HG03108 (cell line): ENCODE measurements around the gene KRT86.
"Not testable (repeated sequence)": the region's sequence is repeated elsewhere in the genome, so short reads cannot be mapped to it uniquely, and the experiment has no call there.

Experiments used
- ATAC-seq: cut with Tn5 transposase; IDR thresholded peaks from one replicate; pipeline ENCODE4 v1.9.1; 2021; ENCODE audit warnings: moderate library complexity; ENCODE audit not compliant: unreplicated experiment

Gene KRT86

DNA sequence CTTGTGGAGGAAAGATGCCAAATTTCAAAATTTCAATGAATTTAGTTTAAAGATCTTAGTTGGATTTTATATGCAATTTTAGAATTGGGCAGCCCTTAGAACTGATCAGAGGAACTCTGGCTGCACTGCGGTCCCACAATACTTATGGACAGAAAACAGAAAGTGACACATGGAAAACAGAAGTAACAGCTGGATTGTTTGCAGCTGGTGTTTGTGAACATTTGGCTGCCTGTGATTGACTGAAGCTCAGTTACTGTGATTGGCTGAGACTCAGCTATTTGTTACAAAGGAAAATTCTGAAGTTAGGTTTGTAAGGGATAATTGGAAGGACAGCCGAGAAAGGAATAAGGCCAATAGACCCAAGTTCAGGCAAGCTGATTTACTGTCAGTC is 10.0 kb upstream of the KRT86 start:
- no peak for ATAC-seq

- ATAC-seq = no peak
Measured at GRCh38 chr12:52266514-52266913, 7.9 kb upstream of the KRT86 start.

GRCh38 chr12:52267266-52267665 is 7.2 kb upstream of the KRT86 start:
- no peak for ATAC-seq

DNA sequence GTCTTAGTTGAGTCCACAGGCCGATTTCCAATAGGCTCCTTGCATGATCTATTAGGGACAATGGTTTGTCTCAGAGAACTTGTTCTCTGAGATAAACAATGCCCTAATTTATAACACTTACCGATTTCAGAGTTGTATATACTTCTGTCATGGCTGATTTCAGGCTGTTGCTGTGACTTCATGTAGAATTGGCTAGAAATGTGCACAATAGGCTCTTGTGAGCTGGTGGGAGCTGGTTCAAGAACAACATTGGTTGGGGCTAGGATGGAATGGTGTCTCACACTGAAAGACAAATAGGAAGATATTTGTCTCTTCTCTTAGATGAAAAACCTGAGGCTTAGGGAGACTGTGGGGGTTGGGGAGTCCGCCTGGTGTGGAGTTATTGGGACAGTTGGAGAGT is 6.7 kb upstream of the KRT86 start:
- ATAC-seq = no peak

DNA sequence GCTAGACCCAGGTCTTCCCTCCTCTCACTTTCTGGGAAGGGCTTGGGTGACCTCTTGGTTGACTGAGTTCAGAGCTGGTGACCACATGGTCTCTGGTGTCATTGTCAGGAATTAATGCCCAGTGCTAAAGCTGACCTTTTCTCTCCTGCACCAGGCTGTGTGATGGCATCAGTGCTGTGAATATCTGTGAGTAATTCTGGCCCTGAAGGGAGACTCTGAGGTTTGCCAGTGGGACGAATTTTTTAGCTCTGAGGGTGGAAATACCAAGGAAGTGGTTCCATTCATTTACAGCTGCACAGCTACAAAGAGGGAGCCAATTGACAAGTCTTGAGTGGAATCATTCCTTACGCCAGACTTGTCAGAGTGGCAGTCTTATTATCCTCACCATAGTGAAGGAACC is 6.2 kb upstream of the KRT86 start:
- no peak for ATAC-seq

DNA sequence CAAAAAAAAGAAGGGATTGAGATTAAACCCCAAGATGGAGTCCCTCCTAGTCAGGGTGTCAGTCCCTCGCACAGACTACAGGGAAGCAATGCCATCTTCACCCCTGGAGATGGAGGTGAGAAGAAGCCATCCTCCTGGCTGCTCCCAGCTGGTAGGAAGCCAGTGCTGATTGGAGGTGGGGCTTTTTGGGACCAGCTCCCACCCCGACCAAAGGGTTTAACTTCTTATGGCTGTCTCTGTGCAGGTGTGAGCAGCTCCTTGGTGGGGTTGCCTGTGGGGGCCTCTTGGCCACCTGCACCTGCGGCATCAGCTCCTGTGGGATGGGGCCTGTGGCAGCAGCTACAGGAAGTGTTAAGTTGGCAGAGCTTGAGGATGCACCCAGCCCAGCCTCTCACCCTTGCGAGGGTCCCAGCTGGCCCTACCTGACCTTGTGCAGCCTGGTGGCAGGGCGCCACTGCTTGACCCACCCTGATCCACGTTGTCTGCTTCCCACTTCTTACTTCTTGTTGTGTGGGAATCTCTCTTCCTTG is 3.8 kb upstream of the KRT86 start:
- ATAC-seq = no peak

GRCh38 chr12:52271158-52271557 is 3.3 kb upstream of the KRT86 start:
- no peak for ATAC-seq

DNA sequence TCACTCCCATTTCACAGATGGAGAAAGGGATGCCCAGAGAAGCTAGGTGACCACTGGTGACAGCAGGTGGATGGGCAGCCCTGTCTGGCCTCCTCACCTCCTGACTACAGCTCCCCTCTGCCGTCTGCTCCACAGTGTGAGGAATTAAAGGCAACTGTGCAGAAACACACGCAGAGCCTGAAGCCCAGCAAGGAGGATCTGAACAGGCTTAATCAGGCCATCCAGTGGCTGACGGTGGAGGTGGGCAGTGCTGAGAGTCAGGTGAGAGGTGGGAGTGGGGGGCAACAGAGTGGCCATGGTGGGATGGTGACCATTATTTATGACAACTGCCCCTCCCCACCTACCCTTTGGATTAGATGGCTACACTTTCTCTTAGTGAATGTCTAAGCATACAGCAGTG is 1.2 kb downstream of the KRT86 start:
- no peak for ATAC-seq

GRCh38 chr12:52277486-52278245 is 3.2 kb downstream of the KRT86 start:
- ATAC-seq = no peak

- ATAC-seq = no peak
Measured at GRCh38 chr12:52278575-52279421, 4.4 kb downstream of the KRT86 start.

- ATAC-seq = no peak
Measured at GRCh38 chr12:52279422-52280318, 5.2 kb downstream of the KRT86 start.

DNA sequence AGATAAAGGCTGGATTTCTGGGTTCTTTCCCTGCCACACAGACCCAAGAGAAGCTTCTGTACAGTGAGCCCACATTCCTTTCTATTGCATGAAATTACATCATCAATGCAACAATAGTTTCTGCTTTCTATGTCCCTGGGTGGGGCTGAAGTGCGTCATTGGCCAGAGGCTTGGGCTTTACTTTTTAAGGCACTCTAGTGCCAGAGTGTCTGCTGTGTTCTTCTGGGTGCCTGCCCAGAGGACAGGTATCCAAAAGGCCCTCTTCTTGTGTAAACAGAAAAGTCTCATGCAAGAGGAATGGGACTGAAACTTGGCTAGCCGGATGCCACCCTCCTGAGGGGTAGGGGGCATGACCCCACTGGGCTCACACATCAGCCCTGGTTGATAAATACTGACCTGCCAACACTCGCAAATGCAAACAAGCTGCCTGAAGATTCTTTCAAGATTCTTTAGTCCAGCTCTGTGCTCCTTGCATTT is 5.9 kb downstream of the KRT86 start:
- no peak for ATAC-seq

- ATAC-seq = no peak
Measured at GRCh38 chr12:52280796-52281560, 6.5 kb downstream of the KRT86 start.

DNA sequence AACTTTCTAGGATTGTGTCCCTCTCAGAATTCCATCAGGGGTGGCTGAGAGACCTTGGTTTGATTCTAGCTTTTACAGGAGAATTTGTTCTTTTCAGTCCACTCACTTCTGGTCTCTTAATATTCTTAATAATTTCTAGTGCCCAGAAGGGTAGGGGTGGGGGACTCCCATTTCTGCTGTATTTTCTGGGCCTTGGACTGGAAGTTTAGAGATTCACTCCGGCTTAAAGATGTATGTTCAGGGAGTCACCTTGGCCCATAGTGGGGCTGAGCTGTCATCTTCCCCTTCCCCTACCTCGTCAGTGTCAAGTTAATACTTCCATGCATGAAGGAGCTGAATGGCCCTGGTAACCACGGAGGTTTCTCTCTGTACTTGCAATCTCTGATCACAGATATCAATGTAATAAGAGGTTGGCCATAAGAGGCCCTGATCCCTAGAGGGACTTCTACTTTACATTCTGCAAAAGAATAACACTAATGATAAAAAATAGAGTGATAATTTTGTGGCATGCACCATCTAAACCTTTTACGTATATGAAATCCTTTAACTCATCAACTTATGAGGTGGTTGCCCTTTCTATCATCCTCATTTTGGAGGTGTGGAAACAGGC is 10.2 kb downstream of the KRT86 start:
- no peak for ATAC-seq

- ATAC-seq = no peak
Measured at GRCh38 chr12:52285172-52285745, 10.8 kb downstream of the KRT86 start.

DNA sequence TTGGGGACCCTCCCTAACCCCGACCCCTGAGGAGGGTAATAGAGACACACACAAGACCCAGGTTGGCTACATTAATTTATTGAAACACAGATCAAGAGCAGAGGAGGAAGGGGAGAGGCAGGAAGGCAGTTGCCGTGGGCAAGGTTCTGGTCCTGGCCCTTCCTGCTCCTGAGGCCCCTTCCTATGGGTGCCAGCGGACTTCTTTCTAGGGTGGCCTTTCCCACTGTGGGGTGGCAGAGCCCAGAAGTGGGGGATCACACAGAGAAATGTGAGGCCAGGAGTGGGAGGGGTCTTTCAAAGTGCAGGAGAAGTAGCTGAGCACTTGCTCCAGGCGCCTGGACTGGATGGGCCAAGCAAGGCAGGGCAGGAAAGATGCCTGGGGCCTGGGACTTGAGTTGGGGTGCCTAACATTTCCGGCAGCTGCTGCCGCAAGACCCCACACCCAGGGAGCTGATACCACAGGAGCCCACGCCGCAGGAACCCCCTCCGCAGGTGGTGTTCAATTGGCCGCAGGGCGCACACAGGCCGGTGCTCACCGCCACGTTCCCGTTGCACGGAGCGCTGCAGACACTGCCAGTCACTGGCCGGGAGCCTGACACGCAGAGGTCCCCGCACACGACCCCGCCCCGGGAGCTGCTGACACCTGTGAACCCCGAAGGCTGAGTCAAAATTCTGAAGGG is 11.5 kb downstream of the KRT86 start:
- ATAC-seq = no peak

GRCh38 chr12:52286857-52287785 is 12.7 kb downstream of the KRT86 start:
- not testable (repeated sequence) for ATAC-seq
